Measurements from ENCODE around the gene ITIH6.

ITIH6 gene

DNA sequence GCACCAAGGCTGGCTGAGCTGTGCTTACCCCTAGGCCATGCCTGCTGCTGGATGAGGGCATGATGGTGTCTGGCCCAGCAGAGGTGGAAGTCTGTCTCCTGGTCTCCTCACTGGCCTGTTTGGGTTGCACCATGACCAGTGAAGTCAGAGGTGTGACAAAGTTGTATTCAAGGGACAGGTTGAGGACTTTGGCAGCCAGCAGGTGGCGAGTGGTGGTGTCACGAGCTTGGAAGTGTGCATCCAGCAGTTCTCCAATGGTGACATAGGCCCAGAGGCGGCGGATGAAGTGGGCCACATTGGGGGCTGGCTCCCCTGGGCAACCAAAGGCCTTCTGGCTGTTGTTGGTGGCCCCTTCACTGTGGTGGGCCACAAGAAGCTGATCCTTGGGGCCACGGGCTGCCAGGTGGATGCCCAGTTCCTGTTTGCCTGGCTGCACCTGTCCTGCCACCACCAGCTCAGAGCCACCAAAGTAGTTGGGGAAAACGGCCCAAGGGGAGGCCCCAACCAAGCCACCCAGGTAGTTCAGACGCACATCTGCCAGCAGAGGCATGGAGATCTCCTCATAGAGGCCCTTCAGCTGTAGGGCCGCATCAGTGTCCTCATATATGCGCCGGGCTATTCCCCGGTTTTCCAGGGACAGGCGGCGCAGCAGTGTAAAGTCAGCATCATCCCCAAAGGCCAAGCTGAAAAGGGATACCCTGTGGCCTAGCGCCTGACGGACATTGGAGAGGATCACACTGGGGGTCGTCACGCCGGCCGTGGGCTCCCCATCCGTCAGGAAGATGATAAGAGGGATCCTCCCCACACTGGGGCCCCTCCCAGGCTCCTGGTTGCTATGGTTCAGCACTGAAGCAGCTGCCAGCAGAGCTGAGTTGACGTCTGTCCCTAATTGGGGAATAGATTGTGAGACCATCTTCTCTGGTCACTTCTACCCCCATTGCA, 39.7 kb downstream of the ITIH6 start:
- no peaks in the 10 kb centered on the region for H3F3A ChIP-seq (ENCODE audit: control insufficient read depth, insufficient read depth)
- H3K27me3 ChIP-seq (ENCODE audit: control insufficient read depth, low read length), result no peaks in the 10 kb centered on the region
- H4K20me1 ChIP-seq (ENCODE audit: control insufficient read depth, insufficient read depth, low read depth, low read length), result no peaks in the 10 kb centered on the region
- TF ChIP-seq, protein P1, sequence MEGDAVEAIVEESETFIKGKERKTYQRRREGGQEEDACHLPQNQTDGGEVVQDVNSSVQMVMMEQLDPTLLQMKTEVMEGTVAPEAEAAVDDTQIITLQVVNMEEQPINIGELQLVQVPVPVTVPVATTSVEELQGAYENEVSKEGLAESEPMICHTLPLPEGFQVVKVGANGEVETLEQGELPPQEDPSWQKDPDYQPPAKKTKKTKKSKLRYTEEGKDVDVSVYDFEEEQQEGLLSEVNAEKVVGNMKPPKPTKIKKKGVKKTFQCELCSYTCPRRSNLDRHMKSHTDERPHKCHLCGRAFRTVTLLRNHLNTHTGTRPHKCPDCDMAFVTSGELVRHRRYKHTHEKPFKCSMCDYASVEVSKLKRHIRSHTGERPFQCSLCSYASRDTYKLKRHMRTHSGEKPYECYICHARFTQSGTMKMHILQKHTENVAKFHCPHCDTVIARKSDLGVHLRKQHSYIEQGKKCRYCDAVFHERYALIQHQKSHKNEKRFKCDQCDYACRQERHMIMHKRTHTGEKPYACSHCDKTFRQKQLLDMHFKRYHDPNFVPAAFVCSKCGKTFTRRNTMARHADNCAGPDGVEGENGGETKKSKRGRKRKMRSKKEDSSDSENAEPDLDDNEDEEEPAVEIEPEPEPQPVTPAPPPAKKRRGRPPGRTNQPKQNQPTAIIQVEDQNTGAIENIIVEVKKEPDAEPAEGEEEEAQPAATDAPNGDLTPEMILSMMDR (IDR thresholded peaks at IDR 0.05; ENCODE audit: low read depth, low read length, poor library complexity, severe bottlenecking), result no peak
- no peak for TF ChIP-seq EZH2phosphoT487 (IDR thresholded peaks at IDR 0.05; ENCODE audit: borderline replicate concordance, low read length)
- H3K4me3 ChIP-seq (ENCODE audit: low read length), result no peak overlapping the region
- no peak overlapping the region for H3K27ac ChIP-seq (ENCODE audit: low read depth, low read length)
- H3K4me2 ChIP-seq (ENCODE audit: low read length), result no peak overlapping the region
- H3K9me3 ChIP-seq (ENCODE audit: control insufficient read depth, insufficient read depth, low read length), result no peaks in the 10 kb centered on the region
- no peaks in the 10 kb centered on the region for H3K36me3 ChIP-seq (ENCODE audit: control insufficient read depth, low read length)
- no peaks in the 10 kb centered on the region for H3K4me1 ChIP-seq (ENCODE audit: control insufficient read depth, low read length)
- H3K9me2 ChIP-seq (replicated peaks; ENCODE audit: control insufficient read depth, low read length), result no peaks in the 10 kb centered on the region
- H3K79me2 ChIP-seq (ENCODE audit: control insufficient read depth, low read length), result no peaks in the 10 kb centered on the region

DNA sequence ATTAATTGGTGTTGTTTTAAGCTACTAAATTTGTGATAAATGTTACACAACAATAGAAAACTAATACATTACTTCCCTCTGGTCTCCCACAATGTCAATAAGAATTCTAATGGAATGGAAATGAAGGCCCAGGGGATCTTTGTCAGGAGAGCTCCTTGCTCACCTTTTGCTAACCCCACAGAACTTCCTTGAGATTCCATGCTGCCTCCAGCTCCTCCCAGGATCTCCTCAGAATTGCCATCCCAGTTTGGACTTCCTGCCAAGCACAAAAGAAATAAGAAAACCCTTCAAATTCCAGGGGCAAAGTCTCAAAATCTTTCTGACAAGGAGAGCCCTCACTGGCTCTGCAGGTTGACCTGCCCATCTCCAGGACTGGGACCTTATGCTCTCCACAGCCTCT, 43.2 kb downstream of the ITIH6 start:
- no peaks in the 10 kb centered on the region for H3K36me3 ChIP-seq (ENCODE audit: control insufficient read depth, low read length)
- no peaks in the 10 kb centered on the region for H4K20me1 ChIP-seq (ENCODE audit: control insufficient read depth, insufficient read depth, low read depth, low read length)
- H3K27ac ChIP-seq (ENCODE audit: low read depth, low read length), result no peak overlapping the region
- H3K4me1 ChIP-seq (ENCODE audit: control insufficient read depth, low read length), result no peaks in the 10 kb centered on the region
- TF ChIP-seq, protein P1 (IDR thresholded peaks at IDR 0.05; ENCODE audit: low read depth, low read length, poor library complexity, severe bottlenecking), result no peak
- TF ChIP-seq EZH2phosphoT487 (IDR thresholded peaks at IDR 0.05; ENCODE audit: borderline replicate concordance, low read length), result no peak
- no peaks in the 10 kb centered on the region for H3K9me2 ChIP-seq (replicated peaks; ENCODE audit: control insufficient read depth, low read length)
- H3K79me2 ChIP-seq (ENCODE audit: control insufficient read depth, low read length), result no peaks in the 10 kb centered on the region
- H3F3A ChIP-seq (ENCODE audit: control insufficient read depth, insufficient read depth), result no peaks in the 10 kb centered on the region
- H3K4me2 ChIP-seq (ENCODE audit: low read length), result no peak overlapping the region
- H3K27me3 ChIP-seq (ENCODE audit: control insufficient read depth, low read length), result no peaks in the 10 kb centered on the region
- H3K4me3 ChIP-seq (ENCODE audit: low read length), result no peak overlapping the region
- H3K9me3 ChIP-seq (ENCODE audit: control insufficient read depth, insufficient read depth, low read length), result no peaks in the 10 kb centered on the region

DNA sequence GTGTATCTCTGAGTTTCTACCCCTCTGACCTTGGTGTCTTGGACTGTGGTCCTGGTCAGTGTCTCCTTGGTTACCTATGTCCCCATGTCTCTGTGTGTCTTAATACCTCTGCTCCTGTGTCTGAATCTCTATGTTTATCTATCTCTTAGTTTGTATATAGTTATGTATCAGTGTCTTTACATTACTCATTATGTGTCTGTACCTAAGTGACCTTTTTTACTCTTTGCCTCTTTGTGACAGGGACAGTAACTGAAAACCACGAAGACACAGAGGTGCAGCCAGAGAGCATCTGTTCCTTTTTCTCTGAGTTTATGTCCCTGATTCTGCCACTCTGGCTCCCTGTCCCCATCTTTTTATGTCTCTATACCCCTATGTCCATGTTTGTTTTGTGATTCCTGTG, 49.4 kb downstream of the ITIH6 start:
- H3K4me2 ChIP-seq (ENCODE audit: low read length), result no peak overlapping the region
- H4K20me1 ChIP-seq (ENCODE audit: control insufficient read depth, insufficient read depth, low read depth, low read length), result no peaks in the 10 kb centered on the region
- no peak for TF ChIP-seq EZH2phosphoT487 (IDR thresholded peaks at IDR 0.05; ENCODE audit: borderline replicate concordance, low read length)
- TF ChIP-seq, protein P1 (IDR thresholded peaks at IDR 0.05; ENCODE audit: low read depth, low read length, poor library complexity, severe bottlenecking), result no peak
- H3K79me2 ChIP-seq (ENCODE audit: control insufficient read depth, low read length), result no peaks in the 10 kb centered on the region
- no peaks in the 10 kb centered on the region for H3K36me3 ChIP-seq (ENCODE audit: control insufficient read depth, low read length)
- H3K9me3 ChIP-seq (ENCODE audit: control insufficient read depth, insufficient read depth, low read length), result no peaks in the 10 kb centered on the region
- H3K9me2 ChIP-seq (replicated peaks; ENCODE audit: control insufficient read depth, low read length), result no peaks in the 10 kb centered on the region
- no peak overlapping the region for H3K4me3 ChIP-seq (ENCODE audit: low read length)
- no peaks in the 10 kb centered on the region for H3F3A ChIP-seq (ENCODE audit: control insufficient read depth, insufficient read depth)
- H3K27me3 ChIP-seq (ENCODE audit: control insufficient read depth, low read length), result no peaks in the 10 kb centered on the region
- no peaks in the 10 kb centered on the region for H3K4me1 ChIP-seq (ENCODE audit: control insufficient read depth, low read length)
- no peak overlapping the region for H3K27ac ChIP-seq (ENCODE audit: low read depth, low read length)

Measured in DOHH2 (cell line).